HG03457 (cell line): ENCODE measurements around the gene RABL6.
"Not testable (repeated sequence)": the region's sequence is repeated elsewhere in the genome, so short reads cannot be mapped to it uniquely, and the experiment has no call there.

Source experiments
- ATAC-seq: cut with Tn5 transposase; IDR thresholded peaks from one replicate; pipeline ENCODE4 v1.9.1; 2021; ENCODE audit warnings: moderate number of reproducible peaks; ENCODE audit not compliant: unreplicated experiment

Gene RABL6

GRCh38 chr9:136832581-136832980 is 24.8 kb downstream of the RABL6 start:
- ATAC-seq: no peak

GRCh38 chr9:136833381-136834048 is 25.8 kb downstream of the RABL6 start:
- ATAC-seq: not testable (repeated sequence)

- no peak for ATAC-seq
These were observed 27.6 kb downstream of the RABL6 start for GRCh38 chr9:136835162-136835931.

- ATAC-seq: no peak
These were observed 28.5 kb downstream of the RABL6 start for GRCh38 chr9:136835932-136836904.

GRCh38 chr9:136837146-136837855 is 29.6 kb downstream of the RABL6 start:
- no peak for ATAC-seq

GRCh38 chr9:136837856-136838277 is 30.1 kb downstream of the RABL6 start:
- not testable (repeated sequence) for ATAC-seq

GRCh38 chr9:136838314-136839228 is 30.8 kb downstream of the RABL6 start:
- no peak for ATAC-seq

GRCh38 chr9:136839229-136840139 is 31.7 kb downstream of the RABL6 start:
- no peak for ATAC-seq

- ATAC-seq: no peak
These were observed 32.6 kb downstream of the RABL6 start for GRCh38 chr9:136840140-136840876.

- no peak for ATAC-seq
These were observed 33.3 kb downstream of the RABL6 start for GRCh38 chr9:136840877-136841645.

- not testable (repeated sequence) for ATAC-seq
These were observed 34.1 kb downstream of the RABL6 start for GRCh38 chr9:136841646-136842379.

- ATAC-seq: peak; percentile 46
These were observed 34.7 kb downstream of the RABL6 start, which contains the start of gene AJM1 for GRCh38 chr9:136842380-136842948. Gene AJM1, plus strand, starts transcription at chr9:136842478. Its CDS starts 1,937 bp downstream, at chr9:136844415.

GRCh38 chr9:136843159-136843800 is 35.5 kb downstream of the RABL6 start:
- ATAC-seq: not testable (repeated sequence)

- not testable (repeated sequence) for ATAC-seq
These were observed 36.3 kb downstream of the RABL6 start for GRCh38 chr9:136843801-136844740.
